KBM-7 (cell line): ENCODE results near the gene LEMD3.

Experiments
- DNase-seq: peaks from one replicate; pipeline ENCODE4 v3.0.0-alpha.2; 2015
- in situ Hi-C: fragments of 300-500 bp; cut with MboI; formaldehyde crosslinking; loops from 2 replicates; pipeline ENCODE4 v1.14.3; 2020; ENCODE audit warnings: low sequenced_read_pairs, low pct_unique_long_range_greater_than_20kb, mixed read lengths

The LEMD3 gene

DNA sequence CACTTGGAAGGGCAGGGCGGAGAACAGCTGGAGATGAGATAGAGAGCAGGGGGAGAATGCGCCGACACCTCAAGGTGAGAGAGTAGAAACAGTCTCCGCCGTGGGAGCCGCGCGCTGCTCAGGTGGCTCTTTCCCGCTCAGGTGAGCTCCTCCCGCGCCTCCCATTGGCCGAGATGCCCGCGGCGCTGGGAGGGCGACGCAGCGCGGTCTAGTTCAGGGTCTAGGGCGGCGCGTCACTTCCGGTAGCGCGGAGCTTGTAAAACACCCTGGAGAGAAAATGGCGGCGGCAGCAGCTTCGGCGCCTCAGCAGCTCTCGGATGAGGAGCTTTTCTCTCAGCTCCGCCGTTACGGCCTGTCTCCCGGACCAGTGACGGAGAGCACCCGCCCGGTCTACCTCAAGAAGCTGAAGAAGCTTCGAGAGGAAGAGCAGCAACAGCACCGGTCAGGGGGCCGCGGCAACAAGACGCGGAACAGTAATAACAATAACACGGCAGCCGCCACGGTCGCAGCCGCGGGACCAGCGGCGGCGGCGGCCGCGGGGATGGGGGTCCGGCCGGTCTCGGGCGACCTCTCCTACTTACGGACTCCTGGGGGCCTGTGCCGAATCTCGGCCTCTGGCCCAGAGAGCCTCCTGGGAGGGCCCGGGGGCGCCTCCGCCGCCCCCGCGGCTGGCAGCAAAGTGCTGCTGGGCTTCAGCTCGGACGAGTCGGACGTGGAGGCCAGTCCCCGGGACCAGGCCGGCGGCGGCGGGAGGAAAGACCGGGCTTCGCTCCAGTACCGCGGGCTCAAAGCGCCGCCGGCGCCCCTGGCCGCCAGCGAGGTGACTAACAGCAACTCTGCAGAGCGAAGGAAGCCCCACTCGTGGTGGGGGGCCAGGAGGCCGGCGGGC lies at the start of gene LEMD3:
LEMD3 (plus strand) TSS at position 264 of the 889 bp plus-strand sequence; CDS start at position 278, 14 bp downstream.
- in situ Hi-C loops = no loop called here
- peak; percentile 93 for DNase-seq

DNA sequence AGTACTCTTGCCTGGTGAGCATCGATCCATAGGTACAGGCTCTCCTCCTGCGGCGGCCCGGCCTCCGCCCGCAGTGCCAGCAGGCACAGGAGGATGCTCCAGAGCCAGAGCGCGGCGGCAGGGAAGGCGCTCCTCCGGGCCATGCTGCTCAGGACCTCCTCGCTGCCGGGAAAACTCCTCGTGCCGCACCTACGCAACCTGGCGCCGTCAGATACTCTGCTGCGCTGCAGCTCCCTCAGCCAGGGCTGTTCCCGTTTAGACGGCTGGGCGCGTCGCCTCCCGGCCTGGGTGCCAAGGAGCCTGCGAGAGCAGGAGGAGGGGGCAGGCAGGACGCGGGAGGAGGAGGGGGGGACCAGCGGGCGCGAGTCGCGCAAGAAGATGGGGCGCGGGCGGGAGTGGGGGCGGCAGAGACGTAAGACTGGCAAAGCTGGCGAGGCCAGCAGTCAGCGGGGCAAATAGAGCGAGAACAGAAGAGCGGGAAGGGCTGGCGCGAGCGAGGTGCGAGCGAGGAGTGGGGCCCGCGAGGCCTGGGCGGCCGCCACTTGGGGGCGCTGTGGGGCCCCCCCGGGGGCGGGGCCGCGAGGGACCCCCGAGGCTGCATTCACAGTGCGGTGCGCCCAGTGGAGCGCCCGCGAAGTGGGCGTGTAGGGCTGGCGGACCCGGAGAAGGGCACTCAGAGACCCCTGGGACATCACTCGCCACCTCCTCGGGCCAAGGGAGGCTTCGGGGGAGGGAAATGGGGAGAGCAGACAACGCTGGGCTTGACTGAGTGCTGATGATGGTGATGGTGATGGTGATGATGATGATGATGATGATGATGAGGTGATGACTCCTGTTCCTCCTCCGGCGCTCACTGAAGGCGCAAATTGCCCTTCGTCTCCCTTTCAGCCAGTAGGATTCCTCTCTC lies 48.1 kb upstream of the LEMD3 start, which contains the start of gene WIF1:
WIF1 (minus strand) TSS at position 257 of the 907 bp plus-strand sequence; CDS start at position 143, 114 bp downstream.
- peak; percentile 46 for DNase-seq
- in situ Hi-C loops = loop anchor here (25.0 kb wide), 1 partner anchor 116 kb away; no protein-coding TSS in a partner anchor

GRCh38 chr12:65121956-65122469 lies 47.4 kb upstream of the LEMD3 start:
- in situ Hi-C loops = loop anchor here (25.0 kb wide), 1 partner anchor 115 kb away; no protein-coding TSS in a partner anchor
- DNase-seq = no peak

GRCh38 chr12:65122703-65123102 lies 46.7 kb upstream of the LEMD3 start:
- no peak for DNase-seq
- in situ Hi-C loops = loop anchor here (25.0 kb wide), 1 partner anchor 115 kb away; no protein-coding TSS in a partner anchor

GRCh38 chr12:65123435-65124063 lies 45.8 kb upstream of the LEMD3 start:
- in situ Hi-C loops = loop anchor here (25.0 kb wide), 1 partner anchor 114 kb away; no protein-coding TSS in a partner anchor
- peak; percentile 84 for DNase-seq

- DNase-seq = peak; percentile 45
- in situ Hi-C loops = no loop called here
These were observed 44.1 kb upstream of the LEMD3 start for GRCh38 chr12:65125247-65125646.

DNA sequence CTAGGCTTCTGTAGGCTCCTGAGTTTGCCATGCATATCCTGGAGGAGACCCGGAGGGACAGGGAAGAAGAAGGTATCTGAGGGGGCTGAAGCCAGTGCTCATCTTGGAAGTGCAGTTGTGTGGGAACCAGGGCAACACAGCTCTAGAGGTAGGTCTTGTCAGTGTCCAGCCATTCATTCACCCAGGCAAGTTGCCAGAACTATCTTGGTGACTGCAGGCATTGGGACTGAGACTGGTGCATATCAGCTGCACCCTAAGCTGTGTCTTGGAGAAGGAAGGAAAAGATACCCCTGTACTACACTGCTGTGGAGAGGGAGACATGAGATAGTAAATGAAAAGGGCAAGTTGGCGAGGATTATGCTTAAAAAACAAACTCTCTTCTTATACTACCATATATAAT lies 43.4 kb upstream of the LEMD3 start:
- in situ Hi-C loops = no loop called here
- no peak for DNase-seq

DNA sequence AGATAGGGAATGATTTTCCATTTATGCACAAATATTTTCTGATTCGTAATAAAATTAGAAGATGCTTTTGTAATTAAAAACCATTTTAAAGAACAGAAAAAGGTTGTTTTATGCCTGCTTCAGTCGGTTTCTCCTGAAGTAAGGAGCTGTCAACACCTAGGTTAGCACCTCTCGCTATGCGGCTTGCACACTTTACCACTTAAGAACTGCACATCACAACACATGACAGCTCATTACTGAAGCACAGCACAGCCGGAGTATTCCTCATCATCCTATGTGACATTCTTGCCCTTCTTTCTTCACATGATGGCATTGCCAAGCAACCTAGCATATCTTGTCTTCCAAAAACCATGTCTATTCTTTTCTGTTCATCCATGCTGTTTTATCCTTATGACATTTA lies 42.9 kb upstream of the LEMD3 start:
- in situ Hi-C loops = no loop called here
- DNase-seq = no peak

- in situ Hi-C loops = no loop called here
These were observed 35.5 kb upstream of the LEMD3 start for GRCh38 chr12:65133879-65134278.

GRCh38 chr12:65139389-65139788 lies 30.0 kb upstream of the LEMD3 start:
- DNase-seq = peak; percentile 79
- in situ Hi-C loops = no loop called here

More at GRCh38 chr12:65133879-65134278, 35.5 kb upstream of the LEMD3 start:
- no peak for DNase-seq

- in situ Hi-C loops = no loop called here
These were observed 28.6 kb upstream of the LEMD3 start for GRCh38 chr12:65140738-65141137.

GRCh38 chr12:65147312-65147905 lies 22.0 kb upstream of the LEMD3 start:
- no peak for DNase-seq
- in situ Hi-C loops = no loop called here

More at GRCh38 chr12:65140738-65141137, 28.6 kb upstream of the LEMD3 start:
- no peak for DNase-seq

GRCh38 chr12:65152012-65152411 lies 17.4 kb upstream of the LEMD3 start:
- no peak for DNase-seq
- in situ Hi-C loops = no loop called here

GRCh38 chr12:65152596-65152995 lies 16.8 kb upstream of the LEMD3 start:
- no peak for DNase-seq
- in situ Hi-C loops = no loop called here

GRCh38 chr12:65155784-65156183 lies 13.6 kb upstream of the LEMD3 start:
- in situ Hi-C loops = no loop called here
- peak; percentile 47 for DNase-seq

DNA sequence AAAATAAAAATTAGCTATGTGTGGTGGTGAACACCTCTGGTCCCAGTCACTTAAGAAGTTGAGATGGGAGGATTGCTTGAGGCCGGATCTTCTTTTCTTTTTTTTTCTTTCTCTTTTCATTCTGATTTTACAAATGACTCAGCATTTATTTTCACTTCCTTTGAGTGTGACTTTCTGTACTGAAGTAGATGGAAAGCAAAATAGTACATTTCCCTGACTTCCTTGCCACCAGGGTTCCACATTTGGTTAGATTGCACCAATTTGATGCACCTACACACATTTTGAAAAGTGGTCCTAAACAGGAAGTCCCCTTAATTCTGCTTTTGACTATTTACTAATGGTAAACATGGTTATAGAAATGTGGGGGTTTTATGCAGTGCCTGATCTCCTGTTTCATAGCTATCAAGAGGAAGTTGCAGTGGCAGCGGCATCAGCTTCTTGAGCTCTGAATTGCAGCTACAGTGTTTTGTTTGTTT lies 13.0 kb upstream of the LEMD3 start:
- in situ Hi-C loops = no loop called here
- DNase-seq = peak; percentile 80

DNA sequence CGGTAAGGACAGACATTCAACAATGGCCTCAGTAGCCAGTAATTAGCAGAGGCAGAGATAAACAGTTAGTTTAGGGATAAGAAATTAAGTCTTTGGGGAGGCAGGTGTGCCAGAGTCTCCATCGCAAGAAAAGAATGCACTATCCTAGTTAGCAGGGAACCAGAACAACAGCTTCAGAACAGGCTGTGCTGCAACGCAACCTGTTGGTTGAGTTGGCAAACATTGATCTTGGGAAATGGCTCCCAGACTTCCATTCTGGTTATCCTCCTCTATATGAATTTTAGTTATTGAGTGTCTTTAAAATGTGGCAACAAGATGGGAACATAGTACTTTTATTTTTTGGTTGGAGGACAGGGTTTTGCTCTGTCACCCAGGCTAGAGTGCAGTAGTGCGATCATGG lies 12.3 kb upstream of the LEMD3 start:
- no peak for DNase-seq
- in situ Hi-C loops = no loop called here

GRCh38 chr12:65162609-65163008 lies 6.8 kb upstream of the LEMD3 start:
- in situ Hi-C loops = no loop called here
- DNase-seq = no peak
